ENCODE measurements around the gene SEZ6L.

SEZ6L gene

GRCh38 chr22:26303475-26303874 is 134.2 kb downstream of the SEZ6L start:
- DNase-seq, result no peak

- DNase-seq, result no peak
These were observed 135.5 kb downstream of the SEZ6L start for GRCh38 chr22:26304730-26305129.

GRCh38 chr22:26308467-26308866 is 139.2 kb downstream of the SEZ6L start:
- no peak for DNase-seq

GRCh38 chr22:26310616-26311015 is 141.4 kb downstream of the SEZ6L start:
- DNase-seq, result no peak

GRCh38 chr22:26313291-26313690 is 144.0 kb downstream of the SEZ6L start:
- DNase-seq, result no peak

- DNase-seq, result no peak
These were observed 144.9 kb downstream of the SEZ6L start for GRCh38 chr22:26314171-26314570.

GRCh38 chr22:26314656-26315055 is 145.4 kb downstream of the SEZ6L start:
- DNase-seq, result no peak

- no peak for DNase-seq
These were observed 147.5 kb downstream of the SEZ6L start for GRCh38 chr22:26316732-26317285.

- no peak for DNase-seq
These were observed 149.7 kb downstream of the SEZ6L start for GRCh38 chr22:26318975-26319374.

- DNase-seq, result no peak
These were observed 151.2 kb downstream of the SEZ6L start for GRCh38 chr22:26320447-26320846.

GRCh38 chr22:26321469-26321913 is 152.2 kb downstream of the SEZ6L start:
- no peak for DNase-seq

GRCh38 chr22:26322179-26322905 is 153.1 kb downstream of the SEZ6L start:
- no peak for DNase-seq

GRCh38 chr22:26323013-26323412 is 153.8 kb downstream of the SEZ6L start:
- DNase-seq, result no peak

GRCh38 chr22:26324150-26324549 is 154.9 kb downstream of the SEZ6L start:
- no peak for DNase-seq

- no peak for DNase-seq
These were observed 156.4 kb downstream of the SEZ6L start for GRCh38 chr22:26325641-26326040.

- no peak for DNase-seq
These were observed 157.5 kb downstream of the SEZ6L start for GRCh38 chr22:26326803-26327202.

GRCh38 chr22:26327306-26327705 is 158.0 kb downstream of the SEZ6L start:
- no peak for DNase-seq

- DNase-seq, result no peak
These were observed 159.0 kb downstream of the SEZ6L start for GRCh38 chr22:26328221-26328620.

- peak; percentile 54 for DNase-seq
These were observed 161.8 kb downstream of the SEZ6L start for GRCh38 chr22:26330971-26331625.

- no peak for DNase-seq
These were observed 164.0 kb downstream of the SEZ6L start for GRCh38 chr22:26333088-26333800.

- DNase-seq, result no peak
These were observed 165.0 kb downstream of the SEZ6L start for GRCh38 chr22:26334232-26334631.

- no peak for DNase-seq
These were observed 167.5 kb downstream of the SEZ6L start for GRCh38 chr22:26336773-26337172.

- no peak for DNase-seq
These were observed 170.5 kb downstream of the SEZ6L start for GRCh38 chr22:26339755-26340154.
